Caco-2 (cell line): ENCODE data around the gene KRT86. TPM values are rescaled to one million over a fixed set of nuclear protein-coding genes. Genes with fewer than 3 reads are reported as not detected.
A peak's percentile ranks its signal among the peaks of the same experiment; 100 is the strongest.

Experiments
- BruUV-seq: library from RNA; stranded (reverse); fragments of 400-500 nt; replicated peaks from 2 replicates; lab custom pipeline; 2021; lab: Mats Ljungman, UMichigan
- CTCF ChIA-PET: fragments of 300-600 bp; sonication (Branson Sonifier 250); formaldehyde crosslinking; loops from one replicate; lab custom pipeline; 2022; ENCODE audit warnings: antibody characterized with exemption; lab: Charles Lee
- POLR2A ChIA-PET: fragments of 300-600 bp; sonication (Branson Sonifier 250); formaldehyde crosslinking; loops from one replicate; lab custom pipeline; 2022; ENCODE audit warnings: antibody characterized with exemption; lab: Charles Lee
- DNase-seq, 2 experiments: peaks; one replicate each; pipeline versions ENCODE4 v3.0.0 to v3.0.0-alpha.2; 2020 to 2022
- H3K27me3 ChIP-seq: replicated peaks from 2 replicates; pipeline ENCODE4 v1.6.0; 2011; ENCODE audit warnings: low read length; ENCODE audit not compliant: control insufficient read depth, insufficient read depth
- H3K36me3 ChIP-seq: 2 replicates; pipeline ENCODE4 v1.5.1; 2011; ENCODE audit warnings: low read length; ENCODE audit not compliant: control insufficient read depth, insufficient read depth
- H3K4me1 ChIP-seq: fragments of 250-450 bp; sonication (Bioruptor Pico); 2 replicates; pipeline ENCODE4 v1.5.1; 2020; ENCODE audit warnings: mild to moderate bottlenecking
- H3K4me3 ChIP-seq: 2 replicates; pipeline ENCODE4 v1.5.1; 2011; ENCODE audit warnings: low read depth, mild to moderate bottlenecking, control low read depth, low read length
- H3K9me3 ChIP-seq: fragments of 250-450 bp; sonication (Bioruptor Pico); 2 replicates; pipeline ENCODE4 v1.5.1; 2020; ENCODE audit warnings: mild to moderate bottlenecking, moderate library complexity
- H3K27ac Mint-ChIP-seq: one replicate; pipeline ENCODE4 v1.8.0; 2022; ENCODE audit warnings: mixed read lengths; ENCODE audit not compliant: unreplicated experiment
- H3K27me3 Mint-ChIP-seq: one replicate; pipeline ENCODE4 v1.8.0; 2022; ENCODE audit warnings: mixed read lengths; ENCODE audit not compliant: insufficient read depth, unreplicated experiment
- H3K36me3 Mint-ChIP-seq: one replicate; pipeline ENCODE4 v1.8.0; 2022; ENCODE audit warnings: mild to moderate bottlenecking, mixed read lengths; ENCODE audit not compliant: insufficient read depth, unreplicated experiment
- H3K4me1 Mint-ChIP-seq: one replicate; pipeline ENCODE4 v1.8.0; 2022; ENCODE audit warnings: low read depth, mixed read lengths; ENCODE audit not compliant: unreplicated experiment
- H3K4me3 Mint-ChIP-seq: one replicate; pipeline ENCODE4 v1.8.0; 2022; ENCODE audit warnings: mild to moderate bottlenecking, moderate library complexity, mixed read lengths; ENCODE audit not compliant: unreplicated experiment
- H3K9me3 Mint-ChIP-seq: one replicate; pipeline ENCODE4 v1.8.0; 2022; ENCODE audit warnings: mixed read lengths; ENCODE audit not compliant: unreplicated experiment
- CTCF ChIP-seq, 2 experiments: fragments of 200-600 bp in 1 of 2; IDR thresholded peaks; 1 replicate in 1 of 2; 2 replicates in 1 of 2; pipeline versions ENCODE4 v1.5.1 to v1.8.0; 2011 to 2022; ENCODE audit warnings: antibody characterized with exemption in 1 of 2, control low read depth in 1 of 2, inconsistent platforms in 1 of 2, low read depth in 1 of 2, low read length in 1 of 2, mild to moderate bottlenecking in 1 of 2, moderate library complexity in 1 of 2; ENCODE audit not compliant: insufficient read depth in 1 of 2, severe bottlenecking in 1 of 2, unreplicated experiment in 1 of 2
- intact Hi-C: fragments of 100-400 bp; cut with micrococcal nuclease; formaldehyde crosslinking; loops from one replicate; pipeline ENCODE4 v1.10.0; 2022; ENCODE audit not compliant: unreplicated experiment
- total RNA-seq: library from RNA; stranded (reverse); gene quantifications from 2 replicates; pipeline ENCODE4 v1.2.3, GENCODE V29; 2022

KRT86 gene
- total RNA-seq, 1 experiment from 2014 or later: not detected

GRCh38 chr12:52235822-52236361, 38.6 kb upstream of the KRT86 start:
- no TSS peak for BruUV-seq
- DNase-seq: peak; percentile 65 to 80
- Mint-ChIP-seq H3K27ac (peak overlapping the region; percentile 43), H3K27me3 (no peaks in the 10 kb centered on the region), H3K4me3 (no peak overlapping the region), H3K4me1 (peaks cover 45% of the 10 kb centered on the region), H3K36me3 (peaks cover 5% of the 10 kb centered on the region), H3K9me3 (no peaks in the 10 kb centered on the region)
- Histone ChIP-seq H3K4me1 (peaks cover 56% of the 10 kb centered on the region), H3K27me3 (no peaks in the 10 kb centered on the region), H3K36me3 (no peaks in the 10 kb centered on the region), H3K4me3 (no peak overlapping the region), H3K9me3 (no peaks in the 10 kb centered on the region)
- CTCF ChIA-PET: interaction anchor here (2.0 kb wide), 1 partner anchor 43 kb away, joined by 8 read pairs; no protein-coding TSS in a partner anchor
- intact Hi-C loops: no loop called here
- TF ChIP-seq CTCF (IDR thresholded peaks at IDR 0.05; ENCODE audit: insufficient read depth in 1 of 2, low read depth in 1 of 2, low read length in 1 of 2, severe bottlenecking in 1 of 2, unreplicated experiment in 1 of 2): no peak
- POLR2A ChIA-PET: no interaction called here

GRCh38 chr12:52236386-52237050, 37.9 kb upstream of the KRT86 start:
- Histone ChIP-seq H3K27me3 (no peaks in the 10 kb centered on the region), H3K4me1 (peaks cover 50% of the 10 kb centered on the region), H3K36me3 (no peaks in the 10 kb centered on the region), H3K4me3 (no peak overlapping the region), H3K9me3 (no peaks in the 10 kb centered on the region)
- TF ChIP-seq CTCF (IDR thresholded peaks at IDR 0.05; ENCODE audit: insufficient read depth in 1 of 2, low read depth in 1 of 2, low read length in 1 of 2, severe bottlenecking in 1 of 2, unreplicated experiment in 1 of 2): no peak
- Mint-ChIP-seq H3K27me3 (no peaks in the 10 kb centered on the region), H3K4me1 (peaks cover 39% of the 10 kb centered on the region), H3K4me3 (no peak overlapping the region), H3K9me3 (no peaks in the 10 kb centered on the region), H3K27ac (no peak overlapping the region), H3K36me3 (peaks cover 5% of the 10 kb centered on the region)
- CTCF ChIA-PET: interaction anchor here (2.0 kb wide), 1 partner anchor 43 kb away, joined by 8 read pairs; no protein-coding TSS in a partner anchor
- BruUV-seq: no TSS peak
- POLR2A ChIA-PET: no interaction called here
- DNase-seq: no peak
- intact Hi-C loops: no loop called here

GRCh38 chr12:52238207-52238840, 36.1 kb upstream of the KRT86 start:
- peaks cover 6% of the 10 kb centered on the region for H3K36me3 Mint-ChIP-seq
- no peak overlapping the region for H3K4me3 ChIP-seq
- H3K27me3 Mint-ChIP-seq: no peaks in the 10 kb centered on the region
- ChIA-PET POLR2A (interaction anchor here (0.6 kb wide), 1 partner anchor 18 kb away, joined by 3 read pairs; no protein-coding TSS in a partner anchor), CTCF (interaction anchor here (1.6 kb wide), 1 partner anchor 41 kb away, joined by 5 read pairs; no protein-coding TSS in a partner anchor)
- no peaks in the 10 kb centered on the region for H3K9me3 ChIP-seq
- no peak overlapping the region for H3K4me3 Mint-ChIP-seq
- intact Hi-C loops: loop anchor here (2.0 kb wide), 1 partner anchor 42 kb away; no protein-coding TSS in a partner anchor
- peaks cover 44% of the 10 kb centered on the region for H3K4me1 ChIP-seq
- no peaks in the 10 kb centered on the region for H3K36me3 ChIP-seq
- BruUV-seq: no TSS peak
- H3K27me3 ChIP-seq: no peaks in the 10 kb centered on the region
- no peak for TF ChIP-seq CTCF (IDR thresholded peaks at IDR 0.05; ENCODE audit: insufficient read depth in 1 of 2, low read depth in 1 of 2, low read length in 1 of 2, severe bottlenecking in 1 of 2, unreplicated experiment in 1 of 2)
- H3K27ac Mint-ChIP-seq: no peak overlapping the region
- H3K4me1 Mint-ChIP-seq: peaks cover 30% of the 10 kb centered on the region
- no peak for DNase-seq
- H3K9me3 Mint-ChIP-seq: no peaks in the 10 kb centered on the region
